ENCODE results near the gene CCR2. TPM values are rescaled to one million over a fixed set of nuclear protein-coding genes. Genes with fewer than 3 reads are reported as not detected.

The CCR2 gene
- polyA plus RNA-seq, 1 of the 3 experiments (the other 2 are of a cell fraction), result not detected

- Histone ChIP-seq H3K9me3 (no peaks in the 10 kb centered on the region), H3K79me2 (ENCODE audit: insufficient read depth) (no peaks in the 10 kb centered on the region), H3K27me3 (ENCODE audit: insufficient read depth) (peaks cover 35% of the 10 kb centered on the region; the same call in 1 of the 2 replicates), H4K20me1 (ENCODE audit: insufficient read depth) (no peaks in the 10 kb centered on the region), H3K27ac (ENCODE audit: low read depth in 2 of 2, low read length in 1 of 2) (no peak overlapping the region), H3K36me3 (replicated peaks in 1 of 2; ENCODE audit: control insufficient read depth in 1 of 2, insufficient read depth in 2 of 2, low read length in 1 of 2) (no peaks in the 10 kb centered on the region), H2AFZ (ENCODE audit: low read depth) (no peak overlapping the region), H3K9me2 (no peaks in the 10 kb centered on the region), H3K4me3 (ENCODE audit: low read depth in 2 of 2, low read length in 1 of 2) (no peak overlapping the region), H3K4me1 (ENCODE audit: control insufficient read depth in 1 of 2, insufficient read depth in 2 of 2, low read depth in 1 of 2, low read length in 1 of 2) (no peaks in the 10 kb centered on the region), H3F3A (replicated peaks; ENCODE audit: insufficient read depth) (no peaks in the 10 kb centered on the region), H3K9ac (no peak overlapping the region), H3K4me2 (no peak overlapping the region)
- WGBS (ENCODE audit: low lambda C conversion rate), result 9% methylated on average over 6 of the region's 6 CpGs
- ChIA-PET CTCF (no interaction called here), POLR2A (no interaction called here)
- TF ChIP-seq, protein P1, sequence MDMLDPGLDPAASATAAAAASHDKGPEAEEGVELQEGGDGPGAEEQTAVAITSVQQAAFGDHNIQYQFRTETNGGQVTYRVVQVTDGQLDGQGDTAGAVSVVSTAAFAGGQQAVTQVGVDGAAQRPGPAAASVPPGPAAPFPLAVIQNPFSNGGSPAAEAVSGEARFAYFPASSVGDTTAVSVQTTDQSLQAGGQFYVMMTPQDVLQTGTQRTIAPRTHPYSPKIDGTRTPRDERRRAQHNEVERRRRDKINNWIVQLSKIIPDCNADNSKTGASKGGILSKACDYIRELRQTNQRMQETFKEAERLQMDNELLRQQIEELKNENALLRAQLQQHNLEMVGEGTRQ (IDR thresholded peaks at IDR 0.05; ENCODE audit: borderline replicate concordance, low read depth, low read length), result no peak
- TF ChIP-seq RXRA (IDR thresholded peaks at IDR 0.05; ENCODE audit: borderline replicate concordance, low read depth) (no peak), IRF3 (IDR thresholded peaks at IDR 0.05; ENCODE audit: low read depth, low read length) (no peak), EP300 (IDR thresholded peaks at IDR 0.05; ENCODE audit: borderline replicate concordance in 1 of 2, low read depth in 1 of 2, low read length in 1 of 2) (no peak), YY1 (IDR thresholded peaks at IDR 0.05; ENCODE audit: low read depth) (no peak)
- TF ChIP-seq, protein P2, sequence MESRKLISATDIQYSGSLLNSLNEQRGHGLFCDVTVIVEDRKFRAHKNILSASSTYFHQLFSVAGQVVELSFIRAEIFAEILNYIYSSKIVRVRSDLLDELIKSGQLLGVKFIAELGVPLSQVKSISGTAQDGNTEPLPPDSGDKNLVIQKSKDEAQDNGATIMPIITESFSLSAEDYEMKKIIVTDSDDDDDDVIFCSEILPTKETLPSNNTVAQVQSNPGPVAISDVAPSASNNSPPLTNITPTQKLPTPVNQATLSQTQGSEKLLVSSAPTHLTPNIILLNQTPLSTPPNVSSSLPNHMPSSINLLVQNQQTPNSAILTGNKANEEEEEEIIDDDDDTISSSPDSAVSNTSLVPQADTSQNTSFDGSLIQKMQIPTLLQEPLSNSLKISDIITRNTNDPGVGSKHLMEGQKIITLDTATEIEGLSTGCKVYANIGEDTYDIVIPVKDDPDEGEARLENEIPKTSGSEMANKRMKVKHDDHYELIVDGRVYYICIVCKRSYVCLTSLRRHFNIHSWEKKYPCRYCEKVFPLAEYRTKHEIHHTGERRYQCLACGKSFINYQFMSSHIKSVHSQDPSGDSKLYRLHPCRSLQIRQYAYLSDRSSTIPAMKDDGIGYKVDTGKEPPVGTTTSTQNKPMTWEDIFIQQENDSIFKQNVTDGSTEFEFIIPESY (IDR thresholded peaks at IDR 0.05; ENCODE audit: borderline replicate concordance, low read depth), result no peak
- no peak for DNase-seq
These were observed 41.3 kb downstream of the CCR2 start for GRCh38 chr3:46395210-46395661.

DNA sequence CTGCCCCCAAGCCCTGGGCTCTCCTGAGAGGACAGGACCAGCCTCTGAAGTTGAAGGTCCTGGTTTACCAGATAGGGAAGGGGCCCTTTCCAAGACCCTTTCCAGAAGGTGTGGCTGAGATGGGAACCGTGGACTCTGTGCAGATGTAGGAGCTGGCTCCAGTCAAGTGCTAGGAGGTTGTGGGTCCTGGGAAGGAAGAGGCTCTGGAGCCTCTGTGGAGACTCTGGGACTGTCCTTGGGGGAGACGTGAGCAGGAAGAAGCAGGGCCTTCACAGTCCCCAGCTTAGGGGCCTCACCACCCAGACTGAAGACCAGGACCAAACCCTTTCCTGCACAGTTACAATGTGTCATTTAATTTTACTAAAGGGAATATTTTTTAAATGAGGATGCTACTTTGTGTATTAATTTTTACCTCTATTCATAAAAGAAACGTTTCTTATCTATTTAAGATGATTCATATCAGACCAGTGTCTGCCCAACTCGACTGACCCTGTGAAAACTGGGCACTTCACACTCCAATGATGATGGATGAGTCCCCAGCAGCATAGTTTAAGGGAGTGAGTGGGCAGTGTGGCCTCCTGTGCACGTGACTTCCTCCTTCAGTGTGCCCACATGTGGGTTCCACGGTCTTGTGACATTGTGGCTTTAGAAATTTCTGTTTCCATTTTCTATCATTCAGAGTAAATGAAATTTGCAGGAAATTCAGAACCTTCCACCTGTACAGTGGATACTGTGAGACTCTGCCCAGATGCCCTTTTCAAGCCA, 42.0 kb downstream of the CCR2 start:
- ChIA-PET CTCF (no interaction called here), POLR2A (no interaction called here)
- TF ChIP-seq, protein P1 (IDR thresholded peaks at IDR 0.05; ENCODE audit: borderline replicate concordance, low read depth, low read length), result no peak
- no peaks in the 10 kb centered on the region for H3K9me2 ChIP-seq
- H3K9me3 ChIP-seq, result no peaks in the 10 kb centered on the region
- H3K36me3 ChIP-seq (replicated peaks in 1 of 2; ENCODE audit: control insufficient read depth in 1 of 2, insufficient read depth in 2 of 2, low read length in 1 of 2), result no peaks in the 10 kb centered on the region
- DNase-seq, result no peak
- peaks cover 28% of the 10 kb centered on the region; the same call in 1 of the 2 replicates for H3K27me3 ChIP-seq (ENCODE audit: insufficient read depth)
- 10% methylated on average over 6 of the region's 6 CpGs for WGBS (ENCODE audit: low lambda C conversion rate)
- no peak overlapping the region for H3K27ac ChIP-seq (ENCODE audit: low read depth in 2 of 2, low read length in 1 of 2)
- no peaks in the 10 kb centered on the region for H3K79me2 ChIP-seq (ENCODE audit: insufficient read depth)
- H3K4me3 ChIP-seq (ENCODE audit: low read depth in 2 of 2, low read length in 1 of 2), result no peak overlapping the region
- H3K4me1 ChIP-seq (ENCODE audit: control insufficient read depth in 1 of 2, insufficient read depth in 2 of 2, low read depth in 1 of 2, low read length in 1 of 2), result no peaks in the 10 kb centered on the region
- no peaks in the 10 kb centered on the region for H4K20me1 ChIP-seq (ENCODE audit: insufficient read depth)
- H3F3A ChIP-seq (replicated peaks; ENCODE audit: insufficient read depth), result no peaks in the 10 kb centered on the region
- H3K9ac ChIP-seq, result no peak overlapping the region
- H3K4me2 ChIP-seq, result no peak overlapping the region
- no peak overlapping the region for H2AFZ ChIP-seq (ENCODE audit: low read depth)
